B cell (primary cell): Measurements from ENCODE around the gene METTL9. TPM values are rescaled to one million over a fixed set of nuclear protein-coding genes. Genes with fewer than 3 reads are reported as not detected.

ENCODE experiments used
- ATAC-seq: fragments of 200-7000 bp; cut with Tn5 transposase; one replicate; pipeline ENCODE4 v1.10.0; 2021; ENCODE audit warnings: low read depth, mild to moderate bottlenecking, moderate number of reproducible peaks, moderate library complexity
- CTCF ChIA-PET: fragments of 350-600 bp; sonication (Branson Sonifier 250); formaldehyde crosslinking; loops from one replicate; lab custom pipeline; 2021; ENCODE audit warnings: antibody characterized with exemption, inconsistent platforms; lab: Charles Lee
- POLR2A ChIA-PET: fragments of 350-600 bp; sonication (Branson Sonifier 250); formaldehyde crosslinking; loops from one replicate; lab custom pipeline; 2021; ENCODE audit warnings: antibody characterized with exemption; lab: Charles Lee
- DNase-seq: peaks from one replicate; pipeline ENCODE4 v3.0.0; 2013
- H2AFZ ChIP-seq: 2 replicates; pipeline ENCODE4 v1.6.1; 2012; ENCODE audit warnings: mild to moderate bottlenecking, low read depth, low read length; ENCODE audit not compliant: insufficient read depth, poor library complexity, severe bottlenecking
- H3K27ac ChIP-seq, 2 donors: 1 replicate in 1 of 2; 2 replicates in 1 of 2; pipeline ENCODE4 v1.5.1; 2012 to 2013; ENCODE audit warnings: low read length in 2 of 2, mild to moderate bottlenecking in 2 of 2, moderate library complexity in 1 of 2
- H3K27me3 ChIP-seq, 4 experiments: fragments of 200-600 bp in 1 of 4; sonication (generic) in 1 of 4; replicated peaks in 1 of 4; 1 replicate in 2 of 4; 2 replicates in 2 of 4; pipeline versions ENCODE4 v1.6.1 to v1.7.0; 2013 to 2016; ENCODE audit warnings: low read length in 3 of 4, mild to moderate bottlenecking in 2 of 4, mixed read lengths in 1 of 4, moderate library complexity in 1 of 4; ENCODE audit not compliant: insufficient read depth in 4 of 4, control insufficient read depth in 3 of 4; ENCODE audit errors: control extremely low read depth in 1 of 4
- H3K36me3 ChIP-seq, 2 experiments: replicated peaks in 1 of 2; 1 replicate in 1 of 2; 2 replicates in 1 of 2; pipeline versions ENCODE4 v1.6.1 to v1.7.1; 2013; ENCODE audit warnings: low read length in 1 of 2; ENCODE audit not compliant: insufficient read depth in 2 of 2, control insufficient read depth in 1 of 2; ENCODE audit errors: control extremely low read depth in 1 of 2, extremely low read depth in 1 of 2
- H3K4me1 ChIP-seq, 2 donors: fragments of 200-600 bp in 1 of 2; sonication (generic) in 1 of 2; 1 replicate in 1 of 2; 2 replicates in 1 of 2; pipeline versions ENCODE4 v1.5.1 to v1.6.1; 2013 to 2017; ENCODE audit warnings: low read length in 2 of 2; ENCODE audit not compliant: control insufficient read depth in 2 of 2, insufficient read depth in 2 of 2
- H3K4me2 ChIP-seq: replicated peaks from 2 replicates; pipeline ENCODE3; 2012; ENCODE audit warnings: mild to moderate bottlenecking, low read depth, low read length; ENCODE audit not compliant: poor library complexity, severe bottlenecking
- H3K4me3 ChIP-seq, 5 experiments: fragments of 200-600 bp in 1 of 5; sonication (generic) in 1 of 5; 1 replicate in 3 of 5; 2 replicates in 2 of 5; pipeline versions ENCODE4 v1.5.1 to v1.7.0; 2011 to 2016; ENCODE audit warnings: low read length in 4 of 5, mild to moderate bottlenecking in 4 of 5, low read depth in 2 of 5, control low read depth in 1 of 5, moderate library complexity in 1 of 5; ENCODE audit not compliant: insufficient read depth in 1 of 5; ENCODE audit errors: control extremely low read depth in 1 of 5, extremely low read depth in 1 of 5
- H3K79me2 ChIP-seq: fragments of 200-600 bp; sonication (generic); one replicate; pipeline ENCODE4 v1.6.0; 2016; ENCODE audit warnings: low read length; ENCODE audit not compliant: control insufficient read depth, insufficient read depth
- H3K9ac ChIP-seq: fragments of 200-600 bp; sonication (generic); 2 replicates; pipeline ENCODE4 v1.6.1; 2017; ENCODE audit warnings: mild to moderate bottlenecking, low read length, moderate library complexity
- H3K9me3 ChIP-seq, 3 donors: one replicate each; pipeline versions ENCODE4 v1.6.1 to v1.7.1; 2013; ENCODE audit warnings: low read length in 2 of 3; ENCODE audit not compliant: control insufficient read depth in 2 of 3, insufficient read depth in 1 of 3; ENCODE audit errors: control extremely low read depth in 1 of 3
- H4K20me1 ChIP-seq: 2 replicates; pipeline ENCODE4 v1.6.0; 2012; ENCODE audit warnings: mild to moderate bottlenecking, low read length; ENCODE audit not compliant: insufficient read depth, control insufficient read depth, poor library complexity, severe bottlenecking
- H3K27ac Mint-ChIP-seq: one replicate; pipeline ENCODE4 v1.8.0; 2021; ENCODE audit warnings: mixed read lengths
- H3K27me3 Mint-ChIP-seq: one replicate; pipeline ENCODE4 v1.8.0; 2021; ENCODE audit warnings: mixed read lengths
- H3K4me1 Mint-ChIP-seq: one replicate; pipeline ENCODE4 v1.8.0; 2021; ENCODE audit warnings: mixed read lengths
- H3K4me3 Mint-ChIP-seq: one replicate; pipeline ENCODE4 v1.8.0; 2021; ENCODE audit warnings: mixed read lengths
- H3K9me3 Mint-ChIP-seq: one replicate; pipeline ENCODE4 v1.8.0; 2022; ENCODE audit warnings: mixed read lengths; ENCODE audit not compliant: insufficient read depth
- EZH2 ChIP-seq: IDR thresholded peaks from 2 replicates; pipeline ENCODE4 v1.6.1; 2012; ENCODE audit warnings: borderline replicate concordance, low read depth, mild to moderate bottlenecking, moderate library complexity, low read length; ENCODE audit not compliant: insufficient read depth, poor library complexity, severe bottlenecking
- WGBS: methylation state at CpG from one replicate; pipeline ENCODE4 v1.1.5; 2013; ENCODE audit warnings: missing lambda C conversion rate; ENCODE audit not compliant: insufficient coverage; 5-methylcytosine and 5-hydroxymethylcytosine counted together
- intact Hi-C: fragments of 100-400 bp; cut with micrococcal nuclease; formaldehyde crosslinking; loops from one replicate; pipeline ENCODE4 v1.10.0; 2022
- polyA plus RNA-seq: library from polyadenylated mRNA; depleted of rRNA; stranded (reverse); fragments of >200 nt; gene quantifications from 2 replicates; pipeline ENCODE4 v1.2.3, GENCODE V29; 2012
- total RNA-seq, 2 donors: library from RNA; stranded (reverse); fragments of 120-200 nt in 1 of 2; gene quantifications; 1 replicate in 1 of 2; 2 replicates in 1 of 2; pipeline versions ENCODE4 v1.2.3 to v1.2.4, GENCODE V29; 2013 to 2022
- TF ChIP-seq, protein P1 (sequence below): fragments of 200-600 bp; IDR thresholded peaks from one replicate; pipeline ENCODE4 v1.8.0; 2022; ENCODE audit warnings: antibody characterized with exemption, mild to moderate bottlenecking

The METTL9 gene
- total and polyA plus RNA-seq, 2 donors (not counting 1 experiment from before 2014, with no cell fraction given): 34.0 to 57.7 TPM

GRCh38 chr16:21611556-21612384 lies 12.4 kb downstream of the METTL9 start:
- Mint-ChIP-seq H3K4me3 (no peak overlapping the region), H3K27ac (no peak overlapping the region), H3K4me1 (peaks cover 58% of the 10 kb centered on the region), H3K9me3 (no peaks in the 10 kb centered on the region), H3K27me3 (no peaks in the 10 kb centered on the region)
- H3K36me3 ChIP-seq: peaks cover 0 to 13% of the 10 kb centered on the region in 2 experiments
- intact Hi-C loops: no loop called here
- H3K9me3 ChIP-seq: no peaks in the 10 kb centered on the region
- no peak overlapping the region for H2AFZ ChIP-seq
- peaks cover 99% of the 10 kb centered on the region for H3K79me2 ChIP-seq
- ChIA-PET CTCF (no interaction called here), POLR2A (no interaction called here)
- H3K4me2 ChIP-seq: no peak overlapping the region
- ATAC-seq (no peak), DNase-seq (no peak)
- peaks cover 73% of the 10 kb centered on the region for H4K20me1 ChIP-seq
- no peak overlapping the region for H3K27ac ChIP-seq
- no peak overlapping the region for H3K9ac ChIP-seq
- WGBS: 70% methylated on average over 2 of the region's 7 CpGs
- H3K27me3 ChIP-seq: no peaks in the 10 kb centered on the region
- TF ChIP-seq, protein P1, sequence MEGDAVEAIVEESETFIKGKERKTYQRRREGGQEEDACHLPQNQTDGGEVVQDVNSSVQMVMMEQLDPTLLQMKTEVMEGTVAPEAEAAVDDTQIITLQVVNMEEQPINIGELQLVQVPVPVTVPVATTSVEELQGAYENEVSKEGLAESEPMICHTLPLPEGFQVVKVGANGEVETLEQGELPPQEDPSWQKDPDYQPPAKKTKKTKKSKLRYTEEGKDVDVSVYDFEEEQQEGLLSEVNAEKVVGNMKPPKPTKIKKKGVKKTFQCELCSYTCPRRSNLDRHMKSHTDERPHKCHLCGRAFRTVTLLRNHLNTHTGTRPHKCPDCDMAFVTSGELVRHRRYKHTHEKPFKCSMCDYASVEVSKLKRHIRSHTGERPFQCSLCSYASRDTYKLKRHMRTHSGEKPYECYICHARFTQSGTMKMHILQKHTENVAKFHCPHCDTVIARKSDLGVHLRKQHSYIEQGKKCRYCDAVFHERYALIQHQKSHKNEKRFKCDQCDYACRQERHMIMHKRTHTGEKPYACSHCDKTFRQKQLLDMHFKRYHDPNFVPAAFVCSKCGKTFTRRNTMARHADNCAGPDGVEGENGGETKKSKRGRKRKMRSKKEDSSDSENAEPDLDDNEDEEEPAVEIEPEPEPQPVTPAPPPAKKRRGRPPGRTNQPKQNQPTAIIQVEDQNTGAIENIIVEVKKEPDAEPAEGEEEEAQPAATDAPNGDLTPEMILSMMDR: no peak
- TF ChIP-seq EZH2: no peak
- H3K4me3 ChIP-seq: no peak overlapping the region
- H3K4me1 ChIP-seq: peaks cover 31 to 34% of the 10 kb centered on the region in 2 donors

DNA sequence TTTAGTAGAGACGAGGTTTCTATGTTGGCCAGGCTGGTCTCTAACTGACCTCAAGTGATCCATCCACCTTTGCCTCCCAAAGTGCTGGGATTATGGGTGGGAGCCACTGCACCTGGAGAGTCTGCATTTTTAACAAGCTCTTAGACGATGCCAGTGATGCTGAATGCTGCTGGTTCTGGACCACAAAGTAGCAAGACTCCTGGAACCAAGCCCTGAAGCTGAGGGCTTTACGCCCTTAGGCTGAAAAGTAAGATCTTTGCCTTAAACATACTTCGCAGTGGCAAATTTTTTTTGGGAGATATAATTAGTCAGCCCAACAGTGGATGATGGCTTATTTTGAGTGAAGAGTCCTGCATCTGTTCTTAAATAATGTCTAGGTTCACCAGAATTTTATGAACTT lies 14.0 kb downstream of the METTL9 start:
- ATAC-seq (no peak), DNase-seq (no peak)
- H3K27me3 ChIP-seq: no peaks in the 10 kb centered on the region
- no peak for TF ChIP-seq EZH2
- TF ChIP-seq, protein P1: no peak
- CTCF ChIA-PET: no interaction called here
- no peak overlapping the region for H2AFZ ChIP-seq
- no peak overlapping the region for H3K27ac ChIP-seq
- no peak overlapping the region for H3K4me3 Mint-ChIP-seq
- H3K9ac ChIP-seq: no peak overlapping the region
- no peak overlapping the region for H3K27ac Mint-ChIP-seq
- no peak overlapping the region for H3K4me2 ChIP-seq
- WGBS: 100% methylated on average over 2 of the region's 4 CpGs
- POLR2A ChIA-PET: interaction anchor here (0.5 kb wide), 1 partner anchor 9 kb away, joined by 10 read pairs; no protein-coding TSS in a partner anchor
- intact Hi-C loops: no loop called here
- peaks cover 0 to 16% of the 10 kb centered on the region in 2 experiments for H3K36me3 ChIP-seq
- H3K4me1 Mint-ChIP-seq: peaks cover 55% of the 10 kb centered on the region
- H3K4me1 ChIP-seq: peaks cover 28 to 33% of the 10 kb centered on the region in 2 donors
- H3K4me3 ChIP-seq: no peak overlapping the region
- no peaks in the 10 kb centered on the region for H3K9me3 Mint-ChIP-seq
- H4K20me1 ChIP-seq: peaks cover 60% of the 10 kb centered on the region
- H3K9me3 ChIP-seq: no peaks in the 10 kb centered on the region
- H3K79me2 ChIP-seq: peaks cover 85% of the 10 kb centered on the region
- no peaks in the 10 kb centered on the region for H3K27me3 Mint-ChIP-seq
